HCT116 (cell line): Measurements from ENCODE around the gene NR4A1. TPM values are rescaled to one million over a fixed set of nuclear protein-coding genes. Genes with fewer than 3 reads are reported as not detected.

Experiments used
- ATAC-seq: fragments of 200-7000 bp; cut with Tn5 transposase; 2 replicates; pipeline ENCODE4 v1.9.1; 2020; ENCODE audit warnings: mild to moderate bottlenecking, moderate library complexity
- BruUV-seq: library from RNA; stranded (reverse); fragments of 400-500 nt; replicated peaks from 2 replicates; lab custom pipeline; 2021; lab: Mats Ljungman, UMichigan
- CTCF ChIA-PET: fragments of 300-600 bp; sonication (Branson Sonifier 250); formaldehyde crosslinking; loops from one replicate; lab custom pipeline; 2021; ENCODE audit warnings: antibody characterized with exemption; lab: Charles Lee
- POLR2A ChIA-PET: fragments of 300-600, 350-600 bp; sonication (Branson Sonifier 250); formaldehyde crosslinking; loops from one replicate; lab custom pipeline; 2021; ENCODE audit warnings: antibody characterized with exemption; lab: Charles Lee
- RAD21 ChIA-PET, 2 experiments: fragments of 300-600 bp; sonication (Branson Sonifier 250); formaldehyde crosslinking; loops; one replicate each; lab custom pipeline; 2023; ENCODE audit warnings: low total read pairs in 2 of 2; ENCODE audit not compliant: uncharacterized antibody in 2 of 2, unreplicated experiment in 2 of 2, low non-redundant PET in 1 of 2; lab: Charles Lee
- DNase-seq: peaks from one replicate; pipeline ENCODE4 v3.0.0-alpha.2; 2010; ENCODE audit warnings: low read depth, low spot score
- H2AFZ ChIP-seq: fragments of 200-600 bp; shearing (Covaris generic), sonication (generic); 2 replicates; pipeline ENCODE4 v1.6.1; 2017; ENCODE audit warnings: low read depth, mixed run types, mixed read lengths, antibody characterized with exemption, low read length; ENCODE audit not compliant: poor library complexity, severe bottlenecking
- H3K27ac ChIP-seq: 2 replicates; pipeline ENCODE4 v1.5.1; 2012; ENCODE audit warnings: low read depth, low read length
- H3K27me3 ChIP-seq: fragments of 200-600 bp; sonication (generic); 2 replicates; pipeline ENCODE4 v1.6.1; 2016; ENCODE audit warnings: mixed run types, low read length, mixed read lengths; ENCODE audit not compliant: insufficient read depth
- H3K36me3 ChIP-seq, 2 experiments: fragments of 200-500 bp in 1 of 2; fragments of 200-600 bp in 1 of 2; sonication (Bioruptor generic) in 1 of 2; sonication (generic) in 1 of 2; 2 replicates each; pipeline versions ENCODE4 v1.5.1 to v1.6.1; 2014 to 2016; ENCODE audit warnings: low read length in 2 of 2, inconsistent platforms in 1 of 2, mixed read lengths in 1 of 2, mixed run types in 1 of 2; ENCODE audit not compliant: insufficient read depth in 2 of 2, control insufficient read depth in 1 of 2
- H3K4me1 ChIP-seq, 2 experiments: fragments of 200-600 bp in 1 of 2; sonication (generic) in 1 of 2; 2 replicates each; pipeline versions ENCODE4 v1.5.1 to v1.6.1; 2012 to 2017; ENCODE audit warnings: low read length in 2 of 2, inconsistent platforms in 1 of 2, mild to moderate bottlenecking in 1 of 2, mixed read lengths in 1 of 2, mixed run types in 1 of 2, moderate library complexity in 1 of 2; ENCODE audit not compliant: insufficient read depth in 2 of 2, control insufficient read depth in 1 of 2
- H3K4me2 ChIP-seq: fragments of 200-600 bp; sonication (generic); 2 replicates; pipeline ENCODE4 v1.6.1; 2017; ENCODE audit warnings: mixed run types, low read length, mixed read lengths
- H3K4me3 ChIP-seq, 2 experiments: fragments of 200-600 bp in 1 of 2; sonication (generic) in 1 of 2; replicated peaks in 1 of 2; 2 replicates each; pipeline ENCODE4 v1.5.1; 2011 to 2016; ENCODE audit warnings: low read length in 2 of 2, control low read depth in 1 of 2, low read depth in 1 of 2, mild to moderate bottlenecking in 1 of 2, mixed read lengths in 1 of 2, mixed run types in 1 of 2
- H3K79me2 ChIP-seq: fragments of 200-600 bp; sonication (generic); 2 replicates; pipeline ENCODE4 v1.6.1; 2017; ENCODE audit warnings: mild to moderate bottlenecking, mixed run types, low read length, moderate library complexity, mixed read lengths; ENCODE audit not compliant: insufficient read depth
- H3K9ac ChIP-seq: fragments of 200-600 bp; sonication (generic); 2 replicates; pipeline ENCODE4 v1.6.1; 2016; ENCODE audit warnings: low read length, mixed read lengths
- H3K9me2 ChIP-seq: fragments of 200-600 bp; sonication (generic), shearing (Covaris generic); 2 replicates; pipeline ENCODE4 v1.6.1; 2017; ENCODE audit warnings: mixed run types, mild to moderate bottlenecking, moderate library complexity; ENCODE audit not compliant: insufficient read depth
- H3K9me3 ChIP-seq, 2 experiments: fragments of 200-500 bp in 1 of 2; fragments of 200-600 bp in 1 of 2; sonication (Bioruptor generic) in 1 of 2; sonication (generic) in 1 of 2; 2 replicates each; pipeline ENCODE4 v1.6.1; 2014 to 2017; ENCODE audit warnings: low read length in 2 of 2, mixed read lengths in 2 of 2, inconsistent platforms in 1 of 2, low read depth in 1 of 2, mild to moderate bottlenecking in 1 of 2, mixed run types in 1 of 2, moderate library complexity in 1 of 2; ENCODE audit not compliant: control insufficient read depth in 1 of 2, insufficient read depth in 1 of 2
- H4K20me1 ChIP-seq: fragments of 200-600 bp; sonication (generic), shearing (Covaris generic); 2 replicates; pipeline ENCODE4 v1.6.1; 2017; ENCODE audit warnings: mixed run types, mild to moderate bottlenecking, moderate library complexity; ENCODE audit not compliant: insufficient read depth
- ATF3 ChIP-seq: IDR thresholded peaks from 2 replicates; pipeline ENCODE4 v1.6.1; 2012
- EGR1 ChIP-seq: IDR thresholded peaks from 2 replicates; pipeline ENCODE4 v1.6.1; 2012; ENCODE audit warnings: low read depth
- ELF1 ChIP-seq: IDR thresholded peaks from 2 replicates; pipeline ENCODE4 v1.6.1; 2012; ENCODE audit warnings: low read depth, borderline replicate concordance
- FOSL1 ChIP-seq: IDR thresholded peaks from 2 replicates; pipeline ENCODE4 v1.6.1; 2012; ENCODE audit warnings: low read depth
- POLR2AphosphoS5 ChIP-seq: IDR thresholded peaks from 2 replicates; pipeline ENCODE4 v1.6.1; 2011; ENCODE audit warnings: mild to moderate bottlenecking, low read depth, low read length, moderate library complexity
- RAD21 ChIP-seq: IDR thresholded peaks from 2 replicates; pipeline ENCODE4 v1.6.1; 2012; ENCODE audit warnings: low read depth, mild to moderate bottlenecking
- REST ChIP-seq: IDR thresholded peaks from 2 replicates; pipeline ENCODE4 v1.6.1; 2012; ENCODE audit warnings: low read depth
- SP1 ChIP-seq: IDR thresholded peaks from 2 replicates; pipeline ENCODE4 v1.6.1; 2012; ENCODE audit warnings: low read depth
- SRF ChIP-seq: IDR thresholded peaks from 2 replicates; pipeline ENCODE4 v1.6.1; 2012; ENCODE audit warnings: low read depth
- TCF7L2 ChIP-seq: IDR thresholded peaks from 2 replicates; pipeline ENCODE4 v1.7.0; 2011; ENCODE audit warnings: borderline replicate concordance, inconsistent platforms; ENCODE audit not compliant: insufficient read depth, insufficient read length; ENCODE audit errors: extremely low read depth
- YY1 ChIP-seq: IDR thresholded peaks from 2 replicates; pipeline ENCODE4 v1.6.1; 2011; ENCODE audit warnings: low read length, low read depth, moderate library complexity, mild to moderate bottlenecking; ENCODE audit not compliant: insufficient replicate concordance; ENCODE audit errors: extremely low read depth
- ZBTB33 ChIP-seq: IDR thresholded peaks from 2 replicates; pipeline ENCODE4 v1.6.1; 2011; ENCODE audit warnings: mild to moderate bottlenecking, low read length, moderate library complexity; ENCODE audit not compliant: insufficient replicate concordance; ENCODE audit errors: extremely low read depth
- ZFX ChIP-seq: fragments of 450-650 bp; IDR thresholded peaks from 2 replicates; pipeline ENCODE4 v1.6.1; 2017
- intact Hi-C: fragments of 100-400 bp; cut with micrococcal nuclease; formaldehyde crosslinking; loops from 2 replicates; pipeline ENCODE4 v1.10.0; 2022
- total RNA-seq: library from RNA; stranded (reverse); gene quantifications from one replicate; pipeline ENCODE4 v1.2.1, GENCODE V29; 2021; ENCODE audit not compliant: unreplicated experiment

The NR4A1 gene
- total RNA-seq, 1 experiment from 2014 or later = 35.3 TPM

GRCh38 chr12:52074971-52075724, 23.9 kb downstream of the NR4A1 start:
- Histone ChIP-seq H3K36me3 (peaks cover 42 to 44% of the 10 kb centered on the region in 2 experiments; a peak in 3 of 4 replicates), H3K27ac (no peak overlapping the region), H4K20me1 (no peaks in the 10 kb centered on the region), H3K9ac (no peak overlapping the region), H3K4me2 (no peak overlapping the region), H3K4me1 (peaks cover 7 to 10% of the 10 kb centered on the region in 2 experiments), H3K27me3 (no peaks in the 10 kb centered on the region), H3K79me2 (peaks cover 66% of the 10 kb centered on the region), H3K9me3 (no peaks in the 10 kb centered on the region), H3K9me2 (no peaks in the 10 kb centered on the region), H3K4me3 (no peak overlapping the region), H2AFZ (no peak overlapping the region)
- no TSS peak for BruUV-seq
- RAD21 ChIA-PET = no interaction called here
- ATAC-seq (no peak), DNase-seq (no peak)
- TF ChIP-seq YY1 (no peak), ATF3 (no peak), TCF7L2 (no peak), SP1 (no peak)
- CTCF ChIA-PET = no interaction called here
- intact Hi-C loops = no loop called here
- POLR2A ChIA-PET = no interaction called here

- intact Hi-C loops = no loop called here
- no peak for ATAC-seq
- H3K9ac ChIP-seq = no peak overlapping the region
- H3K9me3 ChIP-seq = no peaks in the 10 kb centered on the region
- H3K4me1 ChIP-seq = no peaks in the 10 kb centered on the region; a peak in 1 of 4 replicates
- ChIA-PET RAD21 (no interaction called here), POLR2A (no interaction called here), CTCF (no interaction called here)
- H3K4me3 ChIP-seq = no peak overlapping the region
- peaks cover 49% of the 10 kb centered on the region for H3K79me2 ChIP-seq
- no peak for DNase-seq
- H3K36me3 ChIP-seq = peaks cover 41 to 44% of the 10 kb centered on the region in 2 experiments; a peak in 3 of 4 replicates
- no peaks in the 10 kb centered on the region for H3K27me3 ChIP-seq
- no peak overlapping the region for H3K27ac ChIP-seq
- H3K9me2 ChIP-seq = no peaks in the 10 kb centered on the region
- no peak overlapping the region for H2AFZ ChIP-seq
- no peak overlapping the region for H3K4me2 ChIP-seq
- BruUV-seq = no TSS peak
- no peaks in the 10 kb centered on the region for H4K20me1 ChIP-seq
- TF ChIP-seq RAD21 (no peak), POLR2AphosphoS5 (no peak), EGR1 (no peak), REST (no peak), SRF (no peak), ATF3 (no peak), ZBTB33 (no peak), FOSL1 (no peak), ZFX (no peak), SP1 (no peak), ELF1 (no peak)
Observed at GRCh38 chr12:52076811-52077210, 25.6 kb downstream of the NR4A1 start.
